Measurements from ENCODE around the gene SKIL. TPM values are rescaled to one million over a fixed set of nuclear protein-coding genes. Genes with fewer than 3 reads are reported as not detected.
A peak's percentile ranks its signal among the peaks of the same experiment; 100 is the strongest.

SKIL gene
- total RNA-seq, 1 experiment from 2014 or later, result 94.2 TPM

DNA sequence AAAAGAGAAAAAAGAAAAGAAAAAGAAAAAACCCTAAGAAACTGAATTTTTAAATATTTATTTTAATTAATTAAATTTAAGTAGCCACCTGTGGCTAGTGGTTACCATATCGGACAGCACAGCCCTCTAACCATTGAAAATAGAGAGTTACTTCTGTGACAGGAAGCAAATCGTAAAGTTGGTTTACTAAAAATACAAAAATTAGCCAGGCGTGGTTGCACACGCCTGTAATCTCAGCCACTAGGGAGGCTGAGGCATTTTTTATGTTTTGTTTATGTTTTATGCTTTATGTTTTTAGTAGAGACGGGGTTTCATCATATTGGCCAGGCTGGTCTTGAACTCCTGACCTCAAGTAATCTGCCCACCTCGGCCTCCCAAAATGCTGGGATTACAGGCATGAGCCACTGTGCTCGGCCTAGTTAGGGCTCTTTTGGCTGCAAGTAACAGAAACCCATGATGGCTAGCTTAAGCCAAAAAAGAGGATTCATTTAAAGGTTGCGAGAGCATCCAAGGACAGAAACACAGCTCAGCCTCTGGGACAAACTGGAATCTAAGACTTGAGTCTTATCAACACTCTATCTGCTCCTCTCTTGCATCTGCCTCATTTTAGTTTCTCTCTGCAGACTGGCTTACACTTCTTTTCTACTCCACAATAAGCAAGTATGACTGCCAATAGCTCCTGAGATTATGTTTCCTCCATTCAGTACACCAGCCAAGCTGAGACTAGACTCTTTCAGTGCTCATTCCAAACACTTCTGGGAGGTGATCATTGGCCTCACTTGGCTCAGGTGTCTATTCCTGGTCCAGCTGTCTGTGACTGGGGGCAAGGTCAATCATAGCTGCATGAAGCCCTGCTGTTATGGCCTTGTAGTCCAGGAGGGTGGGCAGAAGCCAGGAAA lies 6.8 kb upstream of the SKIL start:
- no peak for DNase-seq (ENCODE audit: low read depth, low spot score)
- Histone ChIP-seq H3K27me3 (ENCODE audit: control insufficient read depth, insufficient read depth, low read length) (no peaks in the 10 kb centered on the region), H3K9me3 (ENCODE audit: control insufficient read depth, insufficient read depth, low read depth, low read length) (no peaks in the 10 kb centered on the region), H3K27ac (ENCODE audit: low read length) (no peak overlapping the region; the same call in 1 of the 2 replicates), H3K4me3 (ENCODE audit: low read depth in 2 of 2, low read length in 2 of 2) (no peak overlapping the region), H3K36me3 (ENCODE audit: control insufficient read depth, insufficient read depth, low read length) (no peaks in the 10 kb centered on the region), H3K4me1 (ENCODE audit: control insufficient read depth, insufficient read depth, low read length) (peaks cover 17% of the 10 kb centered on the region)
- in situ Hi-C loops (cut with HindIII; ENCODE audit: low pct_unique_long_range_greater_than_20kb, low sequenced_read_pairs), result no loop called here
- CTCF ChIA-PET, result no interaction called here
- ATAC-seq, result peak; percentile 17; the same call in 1 of the 2 replicates
- POLR2A ChIA-PET, result no interaction called here
- TF ChIP-seq TCF7L2 (IDR thresholded peaks at IDR 0.05; ENCODE audit: low read depth, low read length) (no peak), SIN3A (IDR thresholded peaks at IDR 0.05; ENCODE audit: borderline replicate concordance, insufficient read depth, low read depth, low read length) (no peak), POLR2AphosphoS5 (IDR thresholded peaks at IDR 0.05; ENCODE audit: low read depth, low read length) (no peak)
- TF ChIP-seq, protein P1, sequence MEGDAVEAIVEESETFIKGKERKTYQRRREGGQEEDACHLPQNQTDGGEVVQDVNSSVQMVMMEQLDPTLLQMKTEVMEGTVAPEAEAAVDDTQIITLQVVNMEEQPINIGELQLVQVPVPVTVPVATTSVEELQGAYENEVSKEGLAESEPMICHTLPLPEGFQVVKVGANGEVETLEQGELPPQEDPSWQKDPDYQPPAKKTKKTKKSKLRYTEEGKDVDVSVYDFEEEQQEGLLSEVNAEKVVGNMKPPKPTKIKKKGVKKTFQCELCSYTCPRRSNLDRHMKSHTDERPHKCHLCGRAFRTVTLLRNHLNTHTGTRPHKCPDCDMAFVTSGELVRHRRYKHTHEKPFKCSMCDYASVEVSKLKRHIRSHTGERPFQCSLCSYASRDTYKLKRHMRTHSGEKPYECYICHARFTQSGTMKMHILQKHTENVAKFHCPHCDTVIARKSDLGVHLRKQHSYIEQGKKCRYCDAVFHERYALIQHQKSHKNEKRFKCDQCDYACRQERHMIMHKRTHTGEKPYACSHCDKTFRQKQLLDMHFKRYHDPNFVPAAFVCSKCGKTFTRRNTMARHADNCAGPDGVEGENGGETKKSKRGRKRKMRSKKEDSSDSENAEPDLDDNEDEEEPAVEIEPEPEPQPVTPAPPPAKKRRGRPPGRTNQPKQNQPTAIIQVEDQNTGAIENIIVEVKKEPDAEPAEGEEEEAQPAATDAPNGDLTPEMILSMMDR (IDR thresholded peaks at IDR 0.05), result no peak
- TF ChIP-seq, protein P2, sequence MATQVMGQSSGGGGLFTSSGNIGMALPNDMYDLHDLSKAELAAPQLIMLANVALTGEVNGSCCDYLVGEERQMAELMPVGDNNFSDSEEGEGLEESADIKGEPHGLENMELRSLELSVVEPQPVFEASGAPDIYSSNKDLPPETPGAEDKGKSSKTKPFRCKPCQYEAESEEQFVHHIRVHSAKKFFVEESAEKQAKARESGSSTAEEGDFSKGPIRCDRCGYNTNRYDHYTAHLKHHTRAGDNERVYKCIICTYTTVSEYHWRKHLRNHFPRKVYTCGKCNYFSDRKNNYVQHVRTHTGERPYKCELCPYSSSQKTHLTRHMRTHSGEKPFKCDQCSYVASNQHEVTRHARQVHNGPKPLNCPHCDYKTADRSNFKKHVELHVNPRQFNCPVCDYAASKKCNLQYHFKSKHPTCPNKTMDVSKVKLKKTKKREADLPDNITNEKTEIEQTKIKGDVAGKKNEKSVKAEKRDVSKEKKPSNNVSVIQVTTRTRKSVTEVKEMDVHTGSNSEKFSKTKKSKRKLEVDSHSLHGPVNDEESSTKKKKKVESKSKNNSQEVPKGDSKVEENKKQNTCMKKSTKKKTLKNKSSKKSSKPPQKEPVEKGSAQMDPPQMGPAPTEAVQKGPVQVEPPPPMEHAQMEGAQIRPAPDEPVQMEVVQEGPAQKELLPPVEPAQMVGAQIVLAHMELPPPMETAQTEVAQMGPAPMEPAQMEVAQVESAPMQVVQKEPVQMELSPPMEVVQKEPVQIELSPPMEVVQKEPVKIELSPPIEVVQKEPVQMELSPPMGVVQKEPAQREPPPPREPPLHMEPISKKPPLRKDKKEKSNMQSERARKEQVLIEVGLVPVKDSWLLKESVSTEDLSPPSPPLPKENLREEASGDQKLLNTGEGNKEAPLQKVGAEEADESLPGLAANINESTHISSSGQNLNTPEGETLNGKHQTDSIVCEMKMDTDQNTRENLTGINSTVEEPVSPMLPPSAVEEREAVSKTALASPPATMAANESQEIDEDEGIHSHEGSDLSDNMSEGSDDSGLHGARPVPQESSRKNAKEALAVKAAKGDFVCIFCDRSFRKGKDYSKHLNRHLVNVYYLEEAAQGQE (IDR thresholded peaks at IDR 0.05; ENCODE audit: insufficient read depth in 1 of 2, low read depth in 2 of 2, low read length in 1 of 2), result no peak
- intact Hi-C loops (cut with micrococcal nuclease; ENCODE audit: unreplicated experiment), result no loop called here
- BruUV-seq (replicated peaks), result no TSS peak

DNA sequence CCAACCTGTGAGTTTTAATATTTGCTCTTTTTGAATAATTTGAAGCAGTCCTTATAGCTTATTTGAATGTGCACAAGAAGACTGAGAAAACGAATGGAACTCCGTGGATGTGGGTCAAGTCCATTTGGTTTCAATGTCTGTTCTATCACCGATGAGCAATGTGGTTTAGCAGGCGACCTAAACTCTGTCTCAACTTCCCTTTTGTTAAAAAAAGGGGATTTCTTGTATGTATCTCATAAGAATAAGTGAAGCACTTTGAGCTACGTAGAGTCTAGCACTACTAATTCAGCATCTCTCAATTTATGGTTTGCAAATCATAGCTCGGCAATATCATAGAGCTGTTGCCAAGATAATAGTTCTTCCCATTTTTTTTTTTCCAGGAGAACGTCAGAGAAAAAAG lies 4.6 kb upstream of the SKIL start:
- BruUV-seq (replicated peaks), result no TSS peak
- ATAC-seq, result no peak
- Histone ChIP-seq H3K27me3 (ENCODE audit: control insufficient read depth, insufficient read depth, low read length) (no peaks in the 10 kb centered on the region), H3K36me3 (ENCODE audit: control insufficient read depth, insufficient read depth, low read length) (no peaks in the 10 kb centered on the region), H3K4me1 (ENCODE audit: control insufficient read depth, insufficient read depth, low read length) (peaks cover 14% of the 10 kb centered on the region), H3K9me3 (ENCODE audit: control insufficient read depth, insufficient read depth, low read depth, low read length) (no peaks in the 10 kb centered on the region), H3K27ac (ENCODE audit: low read length) (peak overlapping the region; percentile 24; the same call in 1 of the 2 replicates), H3K4me3 (ENCODE audit: low read depth in 2 of 2, low read length in 2 of 2) (no peak overlapping the region)
- POLR2A ChIA-PET, result no interaction called here
- CTCF ChIA-PET, result no interaction called here
- no peak for TF ChIP-seq POLR2AphosphoS5 (IDR thresholded peaks at IDR 0.05; ENCODE audit: low read depth, low read length)
- TF ChIP-seq SIN3A (IDR thresholded peaks at IDR 0.05; ENCODE audit: borderline replicate concordance, insufficient read depth, low read depth, low read length), result no peak
- no peak for TF ChIP-seq TCF7L2 (IDR thresholded peaks at IDR 0.05; ENCODE audit: low read depth, low read length)
- TF ChIP-seq, protein P1 (IDR thresholded peaks at IDR 0.05), result no peak
- TF ChIP-seq, protein P2 (IDR thresholded peaks at IDR 0.05; ENCODE audit: insufficient read depth in 1 of 2, low read depth in 2 of 2, low read length in 1 of 2), result no peak
- DNase-seq (ENCODE audit: low read depth, low spot score), result no peak
- intact Hi-C loops (cut with micrococcal nuclease; ENCODE audit: unreplicated experiment), result no loop called here
- in situ Hi-C loops (cut with HindIII; ENCODE audit: low pct_unique_long_range_greater_than_20kb, low sequenced_read_pairs), result no loop called here
